ENCODE measurements around the gene LRRC23.

The LRRC23 gene

DNA sequence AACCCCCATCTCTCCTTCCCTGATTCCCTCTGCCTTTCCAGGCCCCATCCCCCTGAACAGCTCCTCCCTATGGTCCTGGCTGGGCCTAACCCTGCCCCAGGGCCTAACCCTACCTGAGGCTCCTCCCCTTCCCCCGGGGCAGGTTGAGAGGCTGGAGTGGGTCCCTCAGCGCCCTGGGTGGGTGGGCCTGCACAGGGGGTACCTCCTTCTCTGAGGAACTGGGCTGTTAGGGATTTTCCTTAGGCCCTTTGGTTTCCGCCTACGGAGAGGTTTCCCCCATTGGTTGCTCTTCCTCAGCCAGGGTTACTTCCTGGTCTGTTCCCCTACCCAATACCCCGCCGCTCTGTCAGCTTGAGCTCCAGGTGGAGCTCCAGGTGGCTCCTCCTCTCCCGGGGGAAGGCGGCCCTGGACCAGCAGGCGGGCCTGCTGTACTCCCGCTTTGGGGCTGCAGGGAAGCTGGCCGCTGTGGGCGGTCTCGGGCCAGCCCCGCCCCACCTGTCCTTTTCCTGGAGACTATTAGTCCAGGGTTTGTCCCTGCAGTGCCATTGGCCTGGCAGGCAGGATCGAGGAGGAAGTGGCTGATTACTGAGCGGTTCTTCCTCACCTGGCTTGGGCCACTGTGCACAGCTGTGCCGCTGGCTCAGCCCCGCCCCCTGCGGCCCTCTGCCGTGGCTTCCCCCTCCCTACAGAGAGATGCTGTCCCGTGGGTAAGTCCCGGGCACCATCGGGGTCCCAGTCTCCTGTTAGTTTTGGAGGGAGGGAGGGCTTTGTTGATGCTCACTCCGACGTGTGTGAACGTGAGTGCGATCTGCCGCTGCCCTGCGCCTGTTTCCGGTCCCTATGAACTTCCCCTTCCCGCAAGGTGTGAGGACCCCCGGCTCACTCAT is 41.7 kb downstream of the LRRC23 start:
- DNase-seq (ENCODE audit: extremely low spot score) = peak; percentile 74
- TF ChIP-seq, protein P1, sequence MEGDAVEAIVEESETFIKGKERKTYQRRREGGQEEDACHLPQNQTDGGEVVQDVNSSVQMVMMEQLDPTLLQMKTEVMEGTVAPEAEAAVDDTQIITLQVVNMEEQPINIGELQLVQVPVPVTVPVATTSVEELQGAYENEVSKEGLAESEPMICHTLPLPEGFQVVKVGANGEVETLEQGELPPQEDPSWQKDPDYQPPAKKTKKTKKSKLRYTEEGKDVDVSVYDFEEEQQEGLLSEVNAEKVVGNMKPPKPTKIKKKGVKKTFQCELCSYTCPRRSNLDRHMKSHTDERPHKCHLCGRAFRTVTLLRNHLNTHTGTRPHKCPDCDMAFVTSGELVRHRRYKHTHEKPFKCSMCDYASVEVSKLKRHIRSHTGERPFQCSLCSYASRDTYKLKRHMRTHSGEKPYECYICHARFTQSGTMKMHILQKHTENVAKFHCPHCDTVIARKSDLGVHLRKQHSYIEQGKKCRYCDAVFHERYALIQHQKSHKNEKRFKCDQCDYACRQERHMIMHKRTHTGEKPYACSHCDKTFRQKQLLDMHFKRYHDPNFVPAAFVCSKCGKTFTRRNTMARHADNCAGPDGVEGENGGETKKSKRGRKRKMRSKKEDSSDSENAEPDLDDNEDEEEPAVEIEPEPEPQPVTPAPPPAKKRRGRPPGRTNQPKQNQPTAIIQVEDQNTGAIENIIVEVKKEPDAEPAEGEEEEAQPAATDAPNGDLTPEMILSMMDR (IDR thresholded peaks at IDR 0.05; ENCODE audit: control extremely low read depth, extremely low read depth, low read depth, missing control alignments) = no peak
- ChIA-PET CTCF (interaction anchor here (0.9 to 22.9 kb wide), 12 partner anchors 9 to 167 kb away, joined by 3 to 530 read pairs (median 8); partner anchors contain the start of genes LPCAT3 and SPSB2), POLR2A (interaction anchor here (1.2 to 6.1 kb wide), 4 partner anchors 9 to 93 kb away, joined by 4 to 147 read pairs (median 8); partner anchors contain the start of gene USP5)

DNA sequence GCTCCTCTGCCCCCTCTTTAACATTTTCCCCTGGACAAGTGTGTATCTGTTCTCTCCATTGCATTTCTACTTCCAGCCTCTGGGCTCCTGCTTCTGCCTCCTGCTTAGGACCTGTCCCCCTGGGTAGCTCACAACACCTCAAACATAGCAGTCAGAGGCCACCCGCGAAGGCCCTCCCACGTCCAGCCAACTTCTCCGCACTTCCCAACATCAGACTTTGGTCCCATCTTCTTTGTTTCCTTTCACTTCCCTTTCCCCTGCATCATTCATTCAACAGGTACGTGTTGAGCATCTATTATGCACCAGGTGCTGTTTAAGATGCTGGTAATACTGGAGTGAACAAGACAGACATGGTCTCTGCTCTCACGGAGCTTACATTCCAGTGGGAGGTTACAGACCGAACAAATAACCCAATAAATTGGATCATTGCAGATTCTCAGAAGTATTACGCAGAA is 42.3 kb downstream of the LRRC23 start:
- POLR2A ChIA-PET = interaction anchor here (1.1 to 6.1 kb wide), 3 partner anchors 9 to 96 kb away, joined by 3 to 147 read pairs (median 4); partner anchors contain the start of genes CDCA3 and USP5
- TF ChIP-seq, protein P1 (IDR thresholded peaks at IDR 0.05; ENCODE audit: control extremely low read depth, extremely low read depth, low read depth, missing control alignments) = no peak
- CTCF ChIA-PET = interaction anchor here (0.9 to 22.9 kb wide), 12 partner anchors 10 to 166 kb away, joined by 3 to 530 read pairs (median 10); partner anchors contain the start of genes LPCAT3 and SPSB2

DNA sequence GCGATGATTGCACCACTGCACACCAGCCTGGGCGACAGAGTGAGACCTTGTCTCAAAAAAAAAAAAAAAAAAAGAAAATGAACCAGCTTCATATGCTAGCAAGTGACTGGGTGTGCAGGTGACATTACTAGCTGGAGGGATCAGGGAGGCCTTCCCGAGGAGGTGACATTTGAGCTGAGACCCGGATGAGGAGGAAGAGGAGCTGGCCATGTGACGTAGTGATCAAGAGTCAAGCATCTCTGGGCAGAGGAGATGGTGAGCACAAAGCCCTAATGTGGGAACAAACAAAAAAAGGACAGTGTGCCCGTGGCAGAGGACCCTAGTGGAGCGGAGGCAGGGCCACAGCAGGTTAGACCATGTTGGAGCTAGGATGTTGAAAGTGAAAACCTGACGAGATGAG is 43.0 kb downstream of the LRRC23 start:
- POLR2A ChIA-PET = interaction anchor here (0.6 to 6.1 kb wide), 4 partner anchors 13 to 332 kb away, joined by 3 to 147 read pairs (median 4); partner anchors contain the start of genes CDCA3 and USP5
- CTCF ChIA-PET = interaction anchor here (1.0 to 22.9 kb wide), 9 partner anchors 11 to 166 kb away, joined by 3 to 530 read pairs (median 6); partner anchors contain the start of genes CDCA3 and SPSB2
- TF ChIP-seq, protein P1 (IDR thresholded peaks at IDR 0.05; ENCODE audit: control extremely low read depth, extremely low read depth, low read depth, missing control alignments) = no peak
- DNase-seq (ENCODE audit: extremely low spot score) = no peak

More for the DNA sequence above, 42.3 kb downstream of the LRRC23 start:
- no peak for DNase-seq (ENCODE audit: extremely low spot score)

- ChIA-PET CTCF (interaction anchor here (1.1 to 22.9 kb wide), 4 partner anchors 11 to 80 kb away, joined by 3 to 530 read pairs (median 42); no protein-coding TSS in a partner anchor), POLR2A (interaction anchor here (1.0 to 1.2 kb wide), 2 partner anchors 9 to 12 kb away, joined by 5 to 8 read pairs; no protein-coding TSS in a partner anchor)
- TF ChIP-seq, protein P1 (IDR thresholded peaks at IDR 0.05; ENCODE audit: control extremely low read depth, extremely low read depth, low read depth, missing control alignments) = peak; percentile 2
- DNase-seq (ENCODE audit: extremely low spot score) = no peak
These were observed 44.4 kb downstream of the LRRC23 start for GRCh38 chr12:6948873-6949594.

- ChIA-PET POLR2A (interaction anchor here (1.2 to 2.0 kb wide), 2 partner anchors 9 to 13 kb away, joined by 5 to 8 read pairs; no protein-coding TSS in a partner anchor), CTCF (interaction anchor here (1.3 to 22.9 kb wide), 4 partner anchors 10 to 26 kb away, joined by 5 to 530 read pairs (median 42); no protein-coding TSS in a partner anchor)
- no peak for DNase-seq (ENCODE audit: extremely low spot score)
- TF ChIP-seq, protein P1 (IDR thresholded peaks at IDR 0.05; ENCODE audit: control extremely low read depth, extremely low read depth, low read depth, missing control alignments) = peak; percentile 61
These were observed 45.8 kb downstream of the LRRC23 start for GRCh38 chr12:6950401-6950801.
